Measurements from ENCODE around the gene STYX.

The STYX gene

GRCh38 chr14:52790756-52791222 is 60.8 kb downstream of the STYX start:
- peak overlapping the region; percentile 85 for H3K4me2 ChIP-seq (ENCODE audit: low read length)
- H3F3A ChIP-seq (ENCODE audit: insufficient read depth, low read length) = peaks cover 5% of the 10 kb centered on the region; the same call in 1 of the 2 replicates
- TF ChIP-seq, protein P1, sequence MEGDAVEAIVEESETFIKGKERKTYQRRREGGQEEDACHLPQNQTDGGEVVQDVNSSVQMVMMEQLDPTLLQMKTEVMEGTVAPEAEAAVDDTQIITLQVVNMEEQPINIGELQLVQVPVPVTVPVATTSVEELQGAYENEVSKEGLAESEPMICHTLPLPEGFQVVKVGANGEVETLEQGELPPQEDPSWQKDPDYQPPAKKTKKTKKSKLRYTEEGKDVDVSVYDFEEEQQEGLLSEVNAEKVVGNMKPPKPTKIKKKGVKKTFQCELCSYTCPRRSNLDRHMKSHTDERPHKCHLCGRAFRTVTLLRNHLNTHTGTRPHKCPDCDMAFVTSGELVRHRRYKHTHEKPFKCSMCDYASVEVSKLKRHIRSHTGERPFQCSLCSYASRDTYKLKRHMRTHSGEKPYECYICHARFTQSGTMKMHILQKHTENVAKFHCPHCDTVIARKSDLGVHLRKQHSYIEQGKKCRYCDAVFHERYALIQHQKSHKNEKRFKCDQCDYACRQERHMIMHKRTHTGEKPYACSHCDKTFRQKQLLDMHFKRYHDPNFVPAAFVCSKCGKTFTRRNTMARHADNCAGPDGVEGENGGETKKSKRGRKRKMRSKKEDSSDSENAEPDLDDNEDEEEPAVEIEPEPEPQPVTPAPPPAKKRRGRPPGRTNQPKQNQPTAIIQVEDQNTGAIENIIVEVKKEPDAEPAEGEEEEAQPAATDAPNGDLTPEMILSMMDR (IDR thresholded peaks at IDR 0.05; ENCODE audit: low read length) = no peak
- no peak for TF ChIP-seq EZH2 (IDR thresholded peaks at IDR 0.05; ENCODE audit: borderline replicate concordance, low read length)
- H3K9me3 ChIP-seq (ENCODE audit: low read length) = no peaks in the 10 kb centered on the region
- H3K9ac ChIP-seq (ENCODE audit: low read length) = peak overlapping the region; percentile 72
- H3K9me2 ChIP-seq (ENCODE audit: low read depth, low read length) = no peaks in the 10 kb centered on the region
- H3K36me3 ChIP-seq (ENCODE audit: insufficient read depth, low read length) = no peaks in the 10 kb centered on the region
- H3K79me2 ChIP-seq (ENCODE audit: insufficient read depth, low read length) = peaks cover 18% of the 10 kb centered on the region
- H3K4me1 ChIP-seq (ENCODE audit: insufficient read depth, low read length, severe bottlenecking) = peaks cover 29% of the 10 kb centered on the region
- peak overlapping the region; percentile 72 for H3K4me3 ChIP-seq (ENCODE audit: low read depth, low read length, poor library complexity, severe bottlenecking)
- H3K27ac ChIP-seq (ENCODE audit: low read depth, low read length, poor library complexity, severe bottlenecking) = no peak overlapping the region
- no peaks in the 10 kb centered on the region for H3K27me3 ChIP-seq (ENCODE audit: insufficient read depth, low read length)
- H2AFZ ChIP-seq (ENCODE audit: low read length) = no peak overlapping the region
- no peaks in the 10 kb centered on the region for H4K20me1 ChIP-seq (ENCODE audit: insufficient read depth, low read length)

- Histone ChIP-seq H3K4me2 (ENCODE audit: low read length) (peak within 1 kb of the TSS; percentile 85), H3K4me1 (ENCODE audit: insufficient read depth, low read length, severe bottlenecking) (peaks cover 29% of the 10 kb centered on the region), H2AFZ (ENCODE audit: low read length) (peak within 1 kb of the TSS; percentile 76; the same call in 1 of the 2 replicates), H3K4me3 (ENCODE audit: low read depth, low read length, poor library complexity, severe bottlenecking) (peak within 1 kb of the TSS; percentile 72), H3F3A (ENCODE audit: insufficient read depth, low read length) (peaks cover 5% of the 10 kb centered on the region; the same call in 1 of the 2 replicates), H3K36me3 (ENCODE audit: insufficient read depth, low read length) (no peaks in the 10 kb centered on the region), H3K9ac (ENCODE audit: low read length) (peak within 1 kb of the TSS; percentile 72), H4K20me1 (ENCODE audit: insufficient read depth, low read length) (no peaks in the 10 kb centered on the region), H3K27me3 (ENCODE audit: insufficient read depth, low read length) (no peaks in the 10 kb centered on the region), H3K79me2 (ENCODE audit: insufficient read depth, low read length) (peaks cover 18% of the 10 kb centered on the region), H3K9me3 (ENCODE audit: low read length) (no peaks in the 10 kb centered on the region), H3K27ac (ENCODE audit: low read depth, low read length, poor library complexity, severe bottlenecking) (no peak within 1 kb of the TSS), H3K9me2 (ENCODE audit: low read depth, low read length) (no peaks in the 10 kb centered on the region)
- TF ChIP-seq EZH2 (IDR thresholded peaks at IDR 0.05; ENCODE audit: borderline replicate concordance, low read length) = no peak
- TF ChIP-seq, protein P1 (IDR thresholded peaks at IDR 0.05; ENCODE audit: low read length) = no peak
Measured at GRCh38 chr14:52791223-52792096, 61.5 kb downstream of the STYX start, which contains the start of gene GNPNAT1. GNPNAT1 (minus strand) TSS chr14:52791607; CDS start chr14:52784650, 6,957 bp downstream.

GRCh38 chr14:52792097-52792415 is 62.1 kb downstream of the STYX start:
- Histone ChIP-seq H3K27me3 (ENCODE audit: insufficient read depth, low read length) (no peaks in the 10 kb centered on the region), H4K20me1 (ENCODE audit: insufficient read depth, low read length) (no peaks in the 10 kb centered on the region), H3K36me3 (ENCODE audit: insufficient read depth, low read length) (no peaks in the 10 kb centered on the region), H3K4me3 (ENCODE audit: low read depth, low read length, poor library complexity, severe bottlenecking) (peak overlapping the region; percentile 72), H2AFZ (ENCODE audit: low read length) (peak overlapping the region; percentile 76; the same call in 1 of the 2 replicates), H3K27ac (ENCODE audit: low read depth, low read length, poor library complexity, severe bottlenecking) (no peak overlapping the region), H3K9me2 (ENCODE audit: low read depth, low read length) (no peaks in the 10 kb centered on the region), H3F3A (ENCODE audit: insufficient read depth, low read length) (peaks cover 5% of the 10 kb centered on the region; the same call in 1 of the 2 replicates), H3K4me2 (ENCODE audit: low read length) (peak overlapping the region; percentile 69), H3K9ac (ENCODE audit: low read length) (no peak overlapping the region), H3K4me1 (ENCODE audit: insufficient read depth, low read length, severe bottlenecking) (peaks cover 29% of the 10 kb centered on the region), H3K9me3 (ENCODE audit: low read length) (no peaks in the 10 kb centered on the region), H3K79me2 (ENCODE audit: insufficient read depth, low read length) (peaks cover 18% of the 10 kb centered on the region)
- TF ChIP-seq EZH2 (IDR thresholded peaks at IDR 0.05; ENCODE audit: borderline replicate concordance, low read length) = no peak
- TF ChIP-seq, protein P1 (IDR thresholded peaks at IDR 0.05; ENCODE audit: low read length) = no peak

Data from OCI-LY1 (cell line).